ENCODE results near the gene CELSR2. TPM values are rescaled to one million over a fixed set of nuclear protein-coding genes. Genes with fewer than 3 reads are reported as not detected.

The CELSR2 gene
- total and polyA plus RNA-seq, 2 of the 8 experiments (the other 6 are each of a cell fraction or from before 2014, with no cell fraction given), result 12.0 to 27.7 TPM

GRCh38 chr1:109304226-109304920, 55.0 kb downstream of the CELSR2 start:
- H3K4me3 ChIP-seq (ENCODE audit: extremely low read depth in 1 of 4, insufficient read depth in 2 of 4, low read depth in 3 of 4, low read length in 4 of 4), result no peak overlapping the region
- H3K79me1 ChIP-seq (ENCODE audit: low read depth, low read length), result no peaks in the 10 kb centered on the region
- peaks cover 0 to 13% (median 3%) of the 10 kb centered on the region in 4 experiments; a peak in 2 of 7 replicates for H3K4me1 ChIP-seq (replicated peaks in 1 of 4; ENCODE audit: control insufficient read depth in 3 of 4, insufficient read depth in 4 of 4, low read length in 3 of 4)
- no peak overlapping the region for H2BK5ac ChIP-seq (ENCODE audit: low read depth, low read length)
- ChIA-PET POLR2A (ENCODE audit: partially characterized antibody) (interaction anchor here (1.0 to 3.6 kb wide), 6 partner anchors 8 to 93 kb away, joined by 3 to 13 read pairs (median 8); partner anchors contain the start of genes PSRC1 and SORT1), CTCF (ENCODE audit: partially characterized antibody) (interaction anchor here (0.9 to 5.6 kb wide), 15 partner anchors 8 to 228 kb away, joined by 3 to 45 read pairs (median 4); partner anchors contain the start of genes PSRC1 and SORT1)
- H2AK5ac ChIP-seq (ENCODE audit: low read depth, low read length), result no peak overlapping the region
- no peak overlapping the region for H3K23ac ChIP-seq (ENCODE audit: insufficient read length)
- no peak overlapping the region for H2BK120ac ChIP-seq (replicated peaks; ENCODE audit: low read depth, low read length)
- H3K27me3 ChIP-seq (replicated peaks in 1 of 4; ENCODE audit: control insufficient read depth in 3 of 4, extremely low read depth in 1 of 4, insufficient read depth in 3 of 4, low read length in 3 of 4), result no peaks in the 10 kb centered on the region; a peak in 1 of 7 replicates
- H2BK15ac ChIP-seq (ENCODE audit: low read length), result no peak overlapping the region
- peaks cover 3% of the 10 kb centered on the region; the same call in 1 of the 2 replicates for H3K23me2 ChIP-seq (ENCODE audit: low read depth, low read length)
- DNase-seq (ENCODE audit: low read depth in 1 of 2, low spot score in 2 of 2) (no peak), FAIRE-seq (no peak)
- H2BK12ac ChIP-seq (ENCODE audit: low read depth, low read length), result peak overlapping the region; percentile 27; the same call in 1 of the 2 replicates
- H3K79me2 ChIP-seq (ENCODE audit: control insufficient read depth in 1 of 2, insufficient read depth in 2 of 2, low read length in 2 of 2), result no peaks in the 10 kb centered on the region
- H3K9ac ChIP-seq (replicated peaks in 1 of 4; ENCODE audit: extremely low read depth in 1 of 4, low read depth in 3 of 4, low read length in 3 of 4), result no peak overlapping the region
- H3K36me3 ChIP-seq (ENCODE audit: control insufficient read depth in 2 of 4, insufficient read depth in 4 of 4, low read length in 3 of 4), result no peaks in the 10 kb centered on the region
- TF ChIP-seq CTBP2 (IDR thresholded peaks at IDR 0.05; ENCODE audit: borderline replicate concordance, insufficient read depth, insufficient read length, low read length) (no peak), TAF1 (IDR thresholded peaks at IDR 0.05; ENCODE audit: low read depth, low read length) (no peak), GABPA (IDR thresholded peaks at IDR 0.05; ENCODE audit: borderline replicate concordance, insufficient read depth, low read length) (no peak)
- no peak overlapping the region for H3K4me2 ChIP-seq (ENCODE audit: insufficient read depth in 1 of 2, low read depth in 2 of 2, low read length in 2 of 2)
- H3K27ac ChIP-seq (ENCODE audit: low read depth, low read length), result no peak overlapping the region
- no peak overlapping the region for H3K56ac ChIP-seq (replicated peaks; ENCODE audit: insufficient read length, low read depth, low read length)
- peaks cover 0 to 2% of the 10 kb centered on the region in 2 experiments for H4K20me1 ChIP-seq (replicated peaks in 1 of 2; ENCODE audit: control insufficient read depth in 1 of 2, insufficient read depth in 2 of 2, low read length in 2 of 2)
- H2BK20ac ChIP-seq (ENCODE audit: low read length), result no peak overlapping the region
- H4K8ac ChIP-seq (ENCODE audit: extremely low read depth, insufficient read depth, low read length), result no peak overlapping the region
- H3K14ac ChIP-seq (ENCODE audit: insufficient read length), result no peak overlapping the region
- no peak overlapping the region for H4K5ac ChIP-seq (ENCODE audit: insufficient read length, low read depth, low read length)
- no peak overlapping the region for H3K18ac ChIP-seq (ENCODE audit: extremely low read depth, low read length)
- H3K4ac ChIP-seq (replicated peaks; ENCODE audit: insufficient read length, low read depth, low read length), result no peak overlapping the region
- H2AFZ ChIP-seq (ENCODE audit: low read length), result no peak overlapping the region
- no peaks in the 10 kb centered on the region for H3K9me3 ChIP-seq (ENCODE audit: insufficient read depth in 2 of 2, low read depth in 1 of 2, low read length in 1 of 2)
- WGBS, 2 experiments (ENCODE audit: extremely low coverage in 1 of 2, insufficient coverage in 1 of 2, insufficient read length in 1 of 2, insufficient replicate concordance in 2 of 2, low coverage in 1 of 2, low lambda C conversion rate in 2 of 2, missing lambda C conversion rate in 1 of 2), result 88% methylated on average over 8 of the region's 8 CpGs; no CpG with 5 or more reads in 1 of the 2 experiments
- H4K91ac ChIP-seq (replicated peaks; ENCODE audit: insufficient read length, low read length), result no peak overlapping the region

Measured in H1 (cell line).